GM12878 (cell line): ENCODE results near the gene ZAR1L. TPM values are rescaled to one million over a fixed set of nuclear protein-coding genes. Genes with fewer than 3 reads are reported as not detected.

ENCODE experiments used
- ATAC-seq: fragments of 200-7000 bp; cut with Tn5 transposase; 3 replicates; pipeline ENCODE4 v1.9.1; 2020; ENCODE audit warnings: mild to moderate bottlenecking, moderate library complexity
- BruUV-seq: library from RNA; stranded (reverse); fragments of 400-500 nt; replicated peaks from 2 replicates; lab custom pipeline; 2021; lab: Mats Ljungman, UMichigan
- CTCF ChIA-PET: fragments of 300-600 bp; sonication (Branson Sonifier 250); formaldehyde crosslinking; extraction: SDS; loops from one replicate; lab custom pipeline; 2021; ENCODE audit warnings: inconsistent platforms; lab: Yijun Ruan, JAX
- POLR2A ChIA-PET: fragments of 350-600 bp; formaldehyde crosslinking; extraction: SDS; loops from one replicate; lab custom pipeline; 2021; ENCODE audit warnings: inconsistent platforms; lab: Charles Lee
- RAD21 ChIA-PET: fragments of 300-600 bp; sonication (Branson Sonifier 250); formaldehyde crosslinking; loops from one replicate; lab custom pipeline; 2023; ENCODE audit warnings: antibody characterized with exemption; ENCODE audit not compliant: unreplicated experiment; lab: Charles Lee
- SMC1A ChIA-PET: fragments of 300-600 bp; sonication (Branson Sonifier 250); formaldehyde crosslinking; loops from one replicate; lab custom pipeline; 2023; ENCODE audit not compliant: unreplicated experiment, uncharacterized antibody; lab: Charles Lee
- DNase-seq: peaks from one replicate; pipeline ENCODE4 v3.0.0-alpha.2; 2011; ENCODE audit warnings: low read depth, low spot score
- FAIRE-seq: peaks from 3 replicates; lab custom pipeline; 2011; peaks lifted over from hg19 to GRCh38; lab: Jason Lieb, UNC
- H2AFZ ChIP-seq: 2 replicates; pipeline ENCODE4 v1.6.0; 2011; ENCODE audit warnings: low read depth, low read length, control low read depth; ENCODE audit not compliant: control insufficient read depth
- H3K27ac ChIP-seq: 2 replicates; pipeline ENCODE4 v1.5.1; 2011; ENCODE audit warnings: control low read depth; ENCODE audit not compliant: control insufficient read depth, insufficient read depth
- H3K27me3 ChIP-seq, 2 experiments: replicated peaks in 1 of 2; 2 replicates each; pipeline versions ENCODE4 v1.6.0 to v1.6.1; 2011; ENCODE audit warnings: low read length in 1 of 2; ENCODE audit not compliant: control insufficient read depth in 2 of 2, insufficient read depth in 2 of 2
- H3K36me3 ChIP-seq, 2 experiments: 2 replicates each; pipeline ENCODE4 v1.5.1; 2011; ENCODE audit warnings: low read length in 1 of 2; ENCODE audit not compliant: control insufficient read depth in 2 of 2, insufficient read depth in 2 of 2
- H3K4me1 ChIP-seq: 2 replicates; pipeline ENCODE4 v1.6.1; 2011; ENCODE audit warnings: mild to moderate bottlenecking, low read length, moderate library complexity, mixed read lengths; ENCODE audit not compliant: control insufficient read depth, insufficient read depth
- H3K4me2 ChIP-seq: 2 replicates; pipeline ENCODE4 v1.6.0; 2011; ENCODE audit warnings: control low read depth; ENCODE audit not compliant: control insufficient read depth, insufficient read depth
- H3K4me3 ChIP-seq: fragments of 200-600 bp; sonication (generic); 2 replicates; pipeline ENCODE4 v1.5.1; 2016
- H3K79me2 ChIP-seq: 2 replicates; pipeline ENCODE4 v1.6.0; 2011; ENCODE audit warnings: low read length; ENCODE audit not compliant: control insufficient read depth, insufficient read depth
- H3K9ac ChIP-seq: 2 replicates; pipeline ENCODE4 v1.8.0; 2011; ENCODE audit warnings: low read length, control low read depth, mixed read lengths; ENCODE audit not compliant: control insufficient read depth, insufficient read depth
- H3K9me3 ChIP-seq: replicated peaks from 3 replicates; pipeline ENCODE4 v1.5.1; 2011; ENCODE audit warnings: mild to moderate bottlenecking, low read length; ENCODE audit not compliant: control insufficient read depth, insufficient read depth
- H4K20me1 ChIP-seq: 2 replicates; pipeline ENCODE4 v1.6.0; 2011; ENCODE audit not compliant: control insufficient read depth, insufficient read depth
- IRF4 ChIP-seq: IDR thresholded peaks from 2 replicates; pipeline ENCODE4 v1.6.1; 2011; ENCODE audit warnings: low read depth, low read length
- MTA3 ChIP-seq: IDR thresholded peaks from 2 replicates; pipeline ENCODE4 v1.6.1; 2012; ENCODE audit warnings: low read length, inconsistent platforms, borderline replicate concordance
- SREBF1 ChIP-seq: IDR thresholded peaks from 2 replicates; pipeline ENCODE4 v1.6.1; 2012; ENCODE audit warnings: mild to moderate bottlenecking, low read length
- STAT1 ChIP-seq: fragments of 450-650 bp; conservative IDR thresholded peaks from 2 replicates; pipeline ENCODE4 v1.6.1; 2014; ENCODE audit warnings: antibody characterized with exemption, mild to moderate bottlenecking
- WGBS: methylation state at CpG from one replicate; pipeline ENCODE4 v1.1.6; 2016; ENCODE audit warnings: low lambda C conversion rate; ENCODE audit not compliant: insufficient replicate concordance, insufficient coverage; ENCODE audit errors: missing lambda C conversion rate; 5-methylcytosine and 5-hydroxymethylcytosine counted together
- in situ Hi-C: fragments of 300-500 bp; cut with MboI; formaldehyde crosslinking; loops from 9 replicates; pipeline ENCODE4 v1.14.3; 2018; ENCODE audit warnings: mixed read lengths
- intact Hi-C: fragments of 100-400 bp; cut with micrococcal nuclease; formaldehyde crosslinking; loops from one replicate; pipeline ENCODE4 v1.14.2; 2022; ENCODE audit not compliant: unreplicated experiment
- polyA plus RNA-seq, 11 experiments: library from polyadenylated mRNA; depleted of rRNA in 4 of 11; unstranded in 6 of 11; stranded (reverse) in 5 of 11; fragments of >200 nt; fragmentation: Nextera tagmentation in 4 of 11; fragmentation: Illumina TruSeq in 1 of 11; extraction: Ambion mirVana in 4 of 11; extraction: Trizol in 1 of 11; gene quantifications; 1 replicate in 1 of 11; 2 replicates in 10 of 11; pipeline versions ENCODE4 v1.2.1 to v1.2.3, GENCODE V29; 2011 to 2016; ENCODE audit warnings: inconsistent platforms in 2 of 11, missing spikeins in 2 of 11, low read depth in 1 of 11
- total RNA-seq, 4 experiments: library from RNA; depleted of rRNA in 3 of 4; stranded (reverse); fragments of >200 nt in 3 of 4; fragmentation: Illumina TruSeq in 1 of 4; extraction: Trizol in 1 of 4; gene quantifications; 2 replicates each; pipeline versions ENCODE4 v1.2.1 to v1.2.3, GENCODE V29; 2013 to 2021
- TF ChIP-seq, protein P1 (sequence below): fragments of 450-650 bp; IDR thresholded peaks from 2 replicates; pipeline ENCODE4 v1.6.1; 2016; ENCODE audit warnings: mild to moderate bottlenecking

ZAR1L gene
- total and polyA plus RNA-seq, 10 of the 15 experiments (the other 5 are each of a cell fraction or from before 2014, with no cell fraction given), result 0.05 to 0.34 (median 0.17) TPM; not detected in 6

DNA sequence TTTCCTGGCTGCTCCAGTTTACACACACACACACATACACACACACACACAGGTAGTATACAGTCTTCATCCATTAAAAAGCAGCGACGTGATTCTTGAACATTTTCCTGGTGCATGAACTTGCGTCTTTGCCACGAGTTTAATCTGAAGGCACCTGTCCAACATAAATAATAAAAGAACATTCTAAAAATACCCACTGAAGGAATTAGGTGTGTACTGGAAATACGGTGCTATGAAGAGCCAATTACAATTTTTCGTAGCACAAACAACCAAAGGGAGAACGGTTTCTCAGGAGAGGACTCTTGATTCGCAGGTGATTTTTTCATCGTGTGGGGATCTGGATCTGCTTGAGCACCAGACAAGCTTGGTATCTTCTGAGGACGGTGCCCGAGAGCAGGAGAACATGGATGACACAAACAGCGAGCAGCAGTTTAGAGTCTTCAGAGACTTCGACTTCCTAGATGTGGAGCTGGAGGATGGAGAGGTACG is 61.2 kb downstream of the ZAR1L start:
- Histone ChIP-seq H3K27me3 (no peaks in the 10 kb centered on the region), H3K4me1 (peaks cover 4% of the 10 kb centered on the region), H3K27ac (no peak overlapping the region), H4K20me1 (no peaks in the 10 kb centered on the region), H3K36me3 (no peaks in the 10 kb centered on the region), H2AFZ (no peak overlapping the region), H3K9me3 (no peaks in the 10 kb centered on the region), H3K4me2 (no peak overlapping the region), H3K9ac (no peak overlapping the region), H3K4me3 (no peak overlapping the region), H3K79me2 (no peaks in the 10 kb centered on the region)
- ATAC-seq, result no peak
- ChIA-PET POLR2A (no interaction called here), CTCF (interaction anchor here (0.9 to 1.1 kb wide), 2 partner anchors 8 to 9 kb away, joined by 3 to 4 read pairs; no protein-coding TSS in a partner anchor), RAD21 (no interaction called here), SMC1A (interaction anchor here (0.9 to 1.4 kb wide), 3 partner anchors 11 to 15 kb away, joined by 3 to 4 read pairs (median 4); no protein-coding TSS in a partner anchor)
- no peak for DNase-seq
- 77% methylated on average over 14 of the region's 14 CpGs for WGBS
- no peak for TF ChIP-seq IRF4
- TF ChIP-seq STAT1, result no peak
- no peak for TF ChIP-seq MTA3
- TF ChIP-seq, protein P1, sequence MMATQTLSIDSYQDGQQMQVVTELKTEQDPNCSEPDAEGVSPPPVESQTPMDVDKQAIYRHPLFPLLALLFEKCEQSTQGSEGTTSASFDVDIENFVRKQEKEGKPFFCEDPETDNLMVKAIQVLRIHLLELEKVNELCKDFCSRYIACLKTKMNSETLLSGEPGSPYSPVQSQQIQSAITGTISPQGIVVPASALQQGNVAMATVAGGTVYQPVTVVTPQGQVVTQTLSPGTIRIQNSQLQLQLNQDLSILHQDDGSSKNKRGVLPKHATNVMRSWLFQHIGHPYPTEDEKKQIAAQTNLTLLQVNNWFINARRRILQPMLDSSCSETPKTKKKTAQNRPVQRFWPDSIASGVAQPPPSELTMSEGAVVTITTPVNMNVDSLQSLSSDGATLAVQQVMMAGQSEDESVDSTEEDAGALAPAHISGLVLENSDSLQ, result no peak
- TF ChIP-seq SREBF1, result no peak
- intact Hi-C loops (no loop called here), in situ Hi-C loops (no loop called here)
- no TSS peak for BruUV-seq
- FAIRE-seq, result no peak

Other genes starting within 250 kb of the ZAR1L start
- gene BRCA2, start 145 bp upstream of the ZAR1L start, total RNA-seq (2014; rRNA removed), result 23.7 and 24.3 TPM in 2 replicates
- 34.7 and 37.0 TPM in 2 replicates for gene BRCA2, start 145 bp upstream of the ZAR1L start, total RNA-seq (2014; rRNA removed; fragmentation: Illumina TruSeq; extraction: Trizol)
- 19.7 and 24.1 TPM in 2 replicates for gene BRCA2, start 145 bp upstream of the ZAR1L start, total RNA-seq (2021)
- gene BRCA2, start 145 bp upstream of the ZAR1L start, polyA plus RNA-seq (2011; rRNA removed), result 10.6 and 14.2 TPM in 2 replicates
- gene BRCA2, start 145 bp upstream of the ZAR1L start, polyA plus RNA-seq (2014; fragmentation: Illumina TruSeq; extraction: Trizol), result 42.2 and 49.8 TPM in 2 replicates
- 10 to 100 TPM in 1 of 2 experiments, 1 to 10 TPM in 1; 7.6 to 15.8 TPM for gene BRCA2, start 145 bp upstream of the ZAR1L start, polyA plus RNA-seq (2014; fragmentation: Nextera tagmentation; extraction: Ambion mirVana)
- 13.3 and 13.7 TPM in 2 replicates for gene BRCA2, start 145 bp upstream of the ZAR1L start, polyA plus RNA-seq (2014; rRNA removed)
- 10 to 100 TPM; 31.6 to 34.0 TPM for gene BRCA2, start 145 bp upstream of the ZAR1L start, polyA plus RNA-seq (2016; fragmentation: Nextera tagmentation; extraction: Ambion mirVana)
- 11.6 and 14.7 TPM in 2 replicates for gene N4BP2L1, start 112.8 kb upstream of the ZAR1L start, total RNA-seq (2014; rRNA removed)
- 14.9 and 15.7 TPM in 2 replicates for gene N4BP2L1, start 112.8 kb upstream of the ZAR1L start, total RNA-seq (2014; rRNA removed; fragmentation: Illumina TruSeq; extraction: Trizol)
- gene N4BP2L1, start 112.8 kb upstream of the ZAR1L start, total RNA-seq (2021), result 11.2 and 12.0 TPM in 2 replicates
- gene N4BP2L1, start 112.8 kb upstream of the ZAR1L start, polyA plus RNA-seq (2011; rRNA removed), result 42.5 and 68.0 TPM in 2 replicates
- 16.7 and 21.4 TPM in 2 replicates for gene N4BP2L1, start 112.8 kb upstream of the ZAR1L start, polyA plus RNA-seq (2014; fragmentation: Illumina TruSeq; extraction: Trizol)
- gene N4BP2L1, start 112.8 kb upstream of the ZAR1L start, polyA plus RNA-seq (2014; fragmentation: Nextera tagmentation; extraction: Ambion mirVana), result 1 to 10 TPM; 3.3 to 5.7 TPM
- gene N4BP2L1, start 112.8 kb upstream of the ZAR1L start, polyA plus RNA-seq (2014; rRNA removed), result 16.9 and 23.4 TPM in 2 replicates
- 10 to 100 TPM; 16.9 to 18.7 TPM for gene N4BP2L1, start 112.8 kb upstream of the ZAR1L start, polyA plus RNA-seq (2016; fragmentation: Nextera tagmentation; extraction: Ambion mirVana)
- gene N4BP2L2, start 223.4 kb upstream of the ZAR1L start, total RNA-seq (2014; rRNA removed), result 48.7 and 69.2 TPM in 2 replicates
- 81.2 and 87.8 TPM in 2 replicates for gene N4BP2L2, start 223.4 kb upstream of the ZAR1L start, total RNA-seq (2014; rRNA removed; fragmentation: Illumina TruSeq; extraction: Trizol)
- gene N4BP2L2, start 223.4 kb upstream of the ZAR1L start, total RNA-seq (2021), result 49.3 and 56.2 TPM in 2 replicates
- 87.1 and 152 TPM in 2 replicates for gene N4BP2L2, start 223.4 kb upstream of the ZAR1L start, polyA plus RNA-seq (2011; rRNA removed)
- 62.6 and 89.4 TPM in 2 replicates for gene N4BP2L2, start 223.4 kb upstream of the ZAR1L start, polyA plus RNA-seq (2014; fragmentation: Illumina TruSeq; extraction: Trizol)
- 10 to 100 TPM; 41.7 to 59.8 TPM for gene N4BP2L2, start 223.4 kb upstream of the ZAR1L start, polyA plus RNA-seq (2014; fragmentation: Nextera tagmentation; extraction: Ambion mirVana)
- gene N4BP2L2, start 223.4 kb upstream of the ZAR1L start, polyA plus RNA-seq (2014; rRNA removed), result 42.7 and 48.4 TPM in 2 replicates
- 10 to 100 TPM; 72.3 to 74.8 TPM for gene N4BP2L2, start 223.4 kb upstream of the ZAR1L start, polyA plus RNA-seq (2016; fragmentation: Nextera tagmentation; extraction: Ambion mirVana)